Fibroblast of skin of abdomen (primary cell): Measurements from ENCODE around the gene GFOD1.
"Not testable (repeated sequence)": the region's sequence is repeated elsewhere in the genome, so short reads cannot be mapped to it uniquely, and the experiment has no call there.

ENCODE experiments used
- DNase-seq: peaks from one replicate; pipeline ENCODE4 v3.0.0-alpha.2; 2013

GFOD1 gene

GRCh38 chr6:13462458-13463327, 24.7 kb downstream of the GFOD1 start:
- peak; percentile 65 for DNase-seq

GRCh38 chr6:13461805-13462204, 25.6 kb downstream of the GFOD1 start:
- no peak for DNase-seq

GRCh38 chr6:13461307-13461706, 26.1 kb downstream of the GFOD1 start:
- no peak for DNase-seq

DNA sequence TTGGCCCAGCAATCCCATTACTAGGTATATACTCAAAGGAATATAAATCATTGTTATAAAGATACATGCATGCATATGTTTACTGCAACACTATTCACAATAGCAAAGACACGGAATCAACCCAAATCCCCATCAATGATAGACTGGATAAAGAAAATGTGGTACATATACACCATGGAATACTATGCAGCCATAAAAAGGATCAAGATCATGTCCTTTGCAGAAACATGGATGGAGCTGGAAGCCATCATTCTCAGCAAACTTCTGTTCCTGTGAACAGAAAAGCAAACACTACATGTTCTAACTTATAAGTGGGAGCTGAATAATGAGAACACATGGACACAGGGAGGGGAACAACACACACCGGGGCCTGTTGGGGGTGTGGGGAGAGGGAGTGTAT, 27.1 kb downstream of the GFOD1 start:
- DNase-seq: not testable (repeated sequence)

DNA sequence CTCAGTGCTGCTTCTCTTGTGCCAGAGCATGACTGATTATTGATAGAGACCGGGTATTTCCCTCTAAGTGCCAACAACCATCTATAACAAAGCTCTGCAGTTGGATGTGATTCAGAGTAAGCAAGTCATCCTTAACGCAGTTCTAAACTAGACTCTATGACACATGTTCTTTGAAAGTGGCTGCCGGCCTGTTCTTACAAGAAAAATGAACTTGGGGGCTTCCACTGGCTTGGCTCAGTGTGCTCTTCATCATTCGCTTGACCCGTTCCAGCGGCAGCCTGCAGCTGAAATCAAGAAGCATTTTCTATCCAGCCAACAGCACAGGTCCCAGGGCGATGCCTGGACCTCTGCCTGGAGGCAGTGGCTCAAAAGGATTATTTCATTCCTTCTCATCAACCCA, 29.8 kb downstream of the GFOD1 start:
- DNase-seq: no peak

- no peak for DNase-seq
Observed at GRCh38 chr6:13455552-13455966, 31.8 kb downstream of the GFOD1 start.

DNA sequence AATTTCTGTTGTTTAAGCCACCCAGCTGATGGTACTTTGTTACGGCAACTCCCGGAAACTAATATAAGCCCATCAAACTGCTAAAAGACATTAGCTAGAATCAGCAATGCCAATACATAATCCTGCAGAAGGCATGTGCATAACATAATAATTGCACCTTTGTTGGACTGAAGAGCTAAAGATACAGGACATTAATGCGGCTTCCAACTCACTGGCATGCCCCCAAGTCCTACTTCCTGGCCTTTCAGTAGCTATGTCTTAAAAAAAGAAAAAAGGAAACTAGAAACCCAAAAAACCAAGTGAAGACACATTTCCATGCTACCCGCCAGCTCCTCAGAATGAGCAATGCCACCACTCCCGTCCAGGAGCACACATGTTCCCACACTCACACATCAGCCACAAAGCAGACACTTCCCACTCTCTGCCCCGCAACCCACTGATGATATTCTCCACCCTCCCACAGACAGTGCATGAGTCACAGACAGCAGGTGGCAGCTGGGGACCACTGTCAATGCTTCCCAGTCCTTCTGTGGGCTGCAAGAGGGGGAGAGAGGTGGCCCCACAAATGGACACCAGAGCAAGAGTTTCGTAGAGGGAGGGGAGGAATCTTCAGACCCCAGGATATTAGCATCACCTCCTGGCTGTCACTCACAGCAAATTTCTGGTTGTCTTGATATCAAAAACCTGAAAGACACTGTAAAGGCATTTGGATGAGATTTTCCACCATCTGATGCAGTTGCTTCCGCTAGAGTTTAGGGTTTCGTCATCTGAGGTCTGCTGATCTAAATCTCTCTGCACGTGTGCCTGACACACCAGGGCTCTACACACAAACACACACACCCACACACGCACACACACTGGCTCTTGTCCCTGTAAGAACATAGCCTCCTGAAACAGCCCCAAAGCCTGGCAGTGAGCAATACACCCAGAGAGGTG, 32.8 kb downstream of the GFOD1 start:
- peak; percentile 46 for DNase-seq

- peak; percentile 60 for DNase-seq
Observed at GRCh38 chr6:13453771-13454251, 33.6 kb downstream of the GFOD1 start.

DNA sequence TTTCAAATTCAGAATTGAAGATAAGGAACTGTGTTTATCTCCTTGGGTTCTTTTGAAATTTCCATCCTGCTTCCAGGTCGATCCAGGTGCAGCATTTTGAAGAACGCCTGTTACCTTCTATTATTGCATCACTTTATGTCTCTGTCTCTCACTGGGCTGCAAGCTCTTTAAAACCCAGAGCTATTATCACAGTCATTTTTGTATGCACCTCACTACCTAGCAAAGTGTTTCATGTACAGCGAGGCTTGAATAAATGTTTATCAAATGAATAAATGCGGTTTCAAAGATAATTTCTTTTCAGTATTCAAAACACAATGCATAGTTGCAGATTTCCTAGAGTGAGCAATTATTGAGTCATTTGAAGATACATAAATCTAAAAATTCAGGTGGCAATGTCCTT, 34.2 kb downstream of the GFOD1 start:
- no peak for DNase-seq

DNA sequence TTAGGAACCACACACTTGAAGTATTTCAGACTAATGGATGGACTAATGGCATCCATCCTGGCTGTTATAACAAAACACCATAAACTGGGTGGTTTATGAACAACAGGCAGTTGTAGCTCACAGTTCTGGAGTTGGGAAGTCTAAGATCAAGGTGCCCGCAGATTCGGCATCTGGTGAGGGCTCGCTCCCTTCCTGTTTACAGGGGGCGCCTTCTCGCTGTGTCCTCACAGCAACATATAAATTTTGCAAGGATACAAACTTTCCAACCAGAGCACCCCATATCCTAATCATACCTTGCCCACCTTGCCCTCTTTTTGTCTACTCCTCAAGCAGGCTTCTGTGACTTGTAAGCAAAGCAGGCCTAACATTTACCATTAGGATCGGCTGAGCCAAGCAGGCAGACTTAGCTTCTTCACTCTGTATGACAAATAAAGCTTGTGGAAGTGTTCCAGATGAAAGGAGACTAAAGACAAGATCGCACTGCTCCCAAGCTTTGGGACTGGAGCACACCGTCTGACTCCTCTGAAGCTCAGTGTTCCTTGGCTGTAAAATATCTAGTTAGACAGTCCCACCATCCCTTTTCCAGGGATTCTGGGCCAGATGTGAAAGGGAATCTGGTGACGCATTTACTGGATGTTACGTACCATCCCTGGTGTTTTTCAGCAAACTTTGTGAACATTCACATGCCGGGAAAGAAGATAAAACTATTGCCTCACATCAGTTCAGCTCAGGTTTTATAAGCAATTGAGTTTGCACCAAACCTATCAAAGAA, 34.9 kb downstream of the GFOD1 start:
- no peak for DNase-seq

GRCh38 chr6:13451181-13451895, 36.1 kb downstream of the GFOD1 start:
- no peak for DNase-seq

- DNase-seq: no peak
Observed at GRCh38 chr6:13450628-13451027, 36.8 kb downstream of the GFOD1 start.

DNA sequence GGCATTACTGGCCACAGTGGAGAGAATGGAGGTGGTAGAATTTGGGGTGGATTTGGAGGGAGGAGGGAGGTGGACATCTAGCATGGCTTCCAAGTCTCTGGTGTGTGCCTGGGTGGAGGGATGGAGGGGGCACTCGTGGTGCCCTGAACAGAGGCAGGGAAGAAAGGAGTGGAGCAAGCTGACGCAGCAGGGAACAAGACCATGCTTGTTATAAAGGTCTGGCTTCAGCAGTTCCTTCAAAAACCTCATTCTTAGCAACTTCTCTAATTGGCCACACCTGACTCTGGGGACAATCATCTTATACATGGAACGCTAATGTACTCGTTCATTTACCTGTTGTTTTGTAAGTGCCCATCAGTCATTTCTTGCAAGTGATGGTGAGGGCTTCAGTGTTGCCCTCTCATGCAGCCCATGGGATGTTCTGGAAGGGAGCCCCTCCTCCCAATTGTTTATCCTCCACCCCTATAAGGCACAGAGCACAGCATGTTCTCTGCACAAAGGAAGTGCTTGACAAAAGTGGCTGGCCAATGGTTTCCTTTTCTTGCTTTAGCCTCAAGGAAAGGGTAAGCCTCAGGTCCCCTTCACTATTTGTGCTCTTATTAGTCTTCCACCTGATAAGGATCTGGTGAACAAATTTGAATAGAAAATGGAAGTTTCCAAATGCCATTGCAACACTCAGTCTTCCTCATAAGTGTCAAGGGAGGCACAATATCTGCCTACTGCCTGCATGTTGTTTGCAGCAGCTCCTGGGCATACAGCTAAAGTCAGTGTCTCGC, 39.3 kb downstream of the GFOD1 start:
- no peak for DNase-seq

- DNase-seq: no peak
Observed at GRCh38 chr6:13446381-13446780, 41.0 kb downstream of the GFOD1 start.

DNA sequence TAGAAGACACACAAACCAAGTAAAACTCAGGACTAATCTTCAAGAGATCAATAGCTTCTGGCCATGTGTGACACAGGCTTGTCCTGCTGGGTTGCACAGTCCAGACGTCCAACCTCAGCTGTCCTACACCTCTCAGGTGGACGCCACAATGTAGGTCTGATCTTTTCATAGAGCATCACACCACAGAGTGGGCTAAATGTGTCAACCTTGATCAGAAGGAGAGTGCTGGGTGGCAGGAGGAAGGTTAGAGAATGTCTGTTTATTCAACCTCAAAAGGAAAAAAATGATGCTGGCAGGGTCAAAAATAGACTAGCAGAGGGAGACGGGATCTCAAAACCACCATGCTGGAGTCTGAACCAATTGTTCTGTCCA, 41.7 kb downstream of the GFOD1 start:
- DNase-seq: no peak

- peak; percentile 68 for DNase-seq
Observed at GRCh38 chr6:13445005-13445743, 42.2 kb downstream of the GFOD1 start.

GRCh38 chr6:13444604-13445003, 42.8 kb downstream of the GFOD1 start:
- DNase-seq: no peak

DNA sequence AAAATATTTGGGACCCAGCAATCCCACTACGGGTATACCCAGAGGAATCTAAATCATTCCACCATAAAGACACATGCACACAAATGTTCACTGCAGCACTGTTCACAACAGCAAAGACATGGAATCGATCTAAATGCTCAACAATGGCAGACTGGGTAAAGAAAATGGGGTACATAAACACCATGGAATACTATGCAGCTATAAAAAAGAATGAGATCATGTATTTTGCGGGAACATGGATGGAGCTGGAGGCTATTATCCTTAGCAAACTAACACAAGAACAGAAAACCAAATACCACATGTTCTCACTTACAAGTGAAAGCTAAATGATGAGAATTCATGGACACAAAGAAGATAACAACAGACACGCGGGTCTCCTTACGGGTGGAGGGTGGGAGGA, 43.4 kb downstream of the GFOD1 start:
- not testable (repeated sequence) for DNase-seq

DNA sequence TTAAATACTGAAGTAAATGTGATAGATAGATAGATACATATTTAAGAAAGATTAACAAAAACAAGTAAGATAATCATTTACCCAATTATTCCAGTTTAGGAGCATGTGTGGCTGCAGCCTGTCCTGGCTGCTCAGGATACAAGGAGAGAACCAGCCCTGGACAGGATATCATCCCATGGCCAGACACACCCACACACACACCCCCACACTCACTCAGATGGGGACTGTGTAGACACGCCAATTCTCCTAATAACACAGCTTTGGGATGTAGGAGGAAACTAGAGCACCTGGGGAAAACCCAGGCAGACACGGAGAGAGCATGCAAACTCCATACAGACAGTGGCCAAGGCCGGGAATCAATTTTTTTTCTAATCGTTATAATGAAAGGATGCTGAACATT, 45.6 kb downstream of the GFOD1 start:
- no peak for DNase-seq

DNA sequence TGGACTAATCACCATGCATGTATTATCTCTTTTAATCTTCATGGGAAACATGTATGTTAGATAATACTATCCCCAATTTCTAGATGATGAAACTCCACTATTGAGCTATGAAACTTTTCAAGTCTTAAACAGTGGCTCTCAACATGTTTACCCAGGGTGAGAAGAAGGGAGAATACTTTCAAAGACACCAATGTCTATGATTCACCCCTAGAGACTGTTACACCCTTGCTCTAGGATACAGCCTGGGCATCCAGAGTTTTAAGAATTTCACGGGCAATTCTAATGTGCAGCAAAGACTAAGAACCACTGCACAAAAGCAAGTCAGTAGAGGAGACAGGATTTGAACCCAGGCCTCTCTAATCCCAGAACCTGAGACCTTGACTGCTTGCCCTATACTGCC, 47.8 kb downstream of the GFOD1 start:
- DNase-seq: no peak
